ENCODE results near the gene TMEM132D.

TMEM132D gene

DNA sequence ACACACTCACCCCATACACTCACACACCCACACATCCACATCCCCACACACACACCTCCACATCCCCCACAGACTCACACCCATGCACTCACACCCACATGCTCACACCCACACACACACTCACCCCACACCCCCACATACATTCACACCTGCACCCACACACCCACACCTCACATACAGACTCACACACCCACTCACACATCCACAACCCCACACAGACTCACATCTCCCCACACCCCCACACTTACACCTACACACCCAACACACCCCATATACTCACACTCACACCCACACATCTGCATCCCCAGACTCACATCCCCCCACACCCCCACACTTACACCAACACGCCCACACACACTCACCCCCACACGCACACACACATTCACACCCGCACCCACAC lies 878.8 kb downstream of the TMEM132D start:
- DNase-seq: no peak

Data from islet precursor cell (in vitro differentiated cells).